SK-N-SH treated with all-trans-retinoic acid at 6 μM for 48 hours (cell line): ENCODE results near the gene GSG1L.

Source experiments
- ATAC-seq: fragments of 200-7000 bp; cut with Tn5 transposase; 3 replicates; pipeline ENCODE4 v1.9.1; 2020; ENCODE audit warnings: mild to moderate bottlenecking, moderate library complexity
- ARNTL ChIP-seq: fragments of 450-650 bp; formaldehyde crosslinking; IDR thresholded peaks from 2 replicates; pipeline ENCODE4 v1.5.0; 2020; ENCODE audit warnings: low read depth, mild to moderate bottlenecking, moderate library complexity, borderline replicate concordance
- BACH2 ChIP-seq: fragments of 250-450 bp; sonication (Bioruptor Pico); IDR thresholded peaks from 2 replicates; pipeline ENCODE4 v1.9.0; 2021; ENCODE audit warnings: mild to moderate bottlenecking, borderline replicate concordance
- CSDC2 ChIP-seq: fragments of 250-450 bp; sonication (Bioruptor Pico); IDR thresholded peaks from 2 replicates; pipeline ENCODE4 v1.5.0; 2020; ENCODE audit warnings: mild to moderate bottlenecking, moderate library complexity
- GLIS3 ChIP-seq: fragments of 250-450 bp; sonication (Bioruptor Pico); IDR thresholded peaks from 2 replicates; pipeline ENCODE4 v1.5.0; 2020; ENCODE audit warnings: mild to moderate bottlenecking, moderate library complexity
- ISL1 ChIP-seq: fragments of 250-450 bp; sonication (Bioruptor Pico); IDR thresholded peaks from 2 replicates; pipeline ENCODE4 v2.1.2; 2022; ENCODE audit warnings: mild to moderate bottlenecking, moderate library complexity
- OSR1 ChIP-seq: fragments of 250-450 bp; sonication (Bioruptor Pico); IDR thresholded peaks from 2 replicates; pipeline ENCODE4 v1.8.0; 2022; ENCODE audit warnings: moderate library complexity, mild to moderate bottlenecking, inconsistent platforms
- PATZ1 ChIP-seq: fragments of 250-450 bp; sonication (Bioruptor Pico); IDR thresholded peaks from 2 replicates; pipeline ENCODE4 v1.8.0; 2020; ENCODE audit warnings: mild to moderate bottlenecking, moderate library complexity, borderline replicate concordance
- PPARA ChIP-seq: fragments of 250-450 bp; sonication (Bioruptor Pico); IDR thresholded peaks from 2 replicates; pipeline ENCODE4 v1.5.0; 2020; ENCODE audit warnings: mild to moderate bottlenecking, borderline replicate concordance
- RARB ChIP-seq: fragments of 250-450 bp; sonication (Bioruptor Pico); IDR thresholded peaks from 2 replicates; pipeline ENCODE4 v1.8.0; 2021; ENCODE audit warnings: mild to moderate bottlenecking, moderate library complexity
- TCF4 ChIP-seq: fragments of 250-450 bp; sonication (Bioruptor Pico); IDR thresholded peaks from 2 replicates; pipeline ENCODE4 v1.8.0; 2021; ENCODE audit warnings: mild to moderate bottlenecking, moderate library complexity, borderline replicate concordance
- TOX ChIP-seq: fragments of 250-450 bp; sonication (Bioruptor Pico); IDR thresholded peaks from 2 replicates; pipeline ENCODE4 v1.8.0; 2021; ENCODE audit warnings: mild to moderate bottlenecking, moderate library complexity, borderline replicate concordance
- ZC3H10 ChIP-seq: fragments of 250-450 bp; sonication (Bioruptor Pico); IDR thresholded peaks from 2 replicates; pipeline ENCODE4 v1.5.1; 2021; ENCODE audit warnings: mild to moderate bottlenecking, moderate library complexity
- ZFP3 ChIP-seq: fragments of 250-450 bp; sonication (Bioruptor Pico); IDR thresholded peaks from 2 replicates; pipeline ENCODE4 v1.5.0; 2020; ENCODE audit warnings: mild to moderate bottlenecking, moderate library complexity
- ZFP30 ChIP-seq: fragments of 450-650 bp; formaldehyde crosslinking; IDR thresholded peaks from 2 replicates; pipeline ENCODE4 v1.5.0; 2022; ENCODE audit warnings: mild to moderate bottlenecking, moderate library complexity
- ZNF70 ChIP-seq: fragments of 450-650 bp; formaldehyde crosslinking; IDR thresholded peaks from 2 replicates; pipeline ENCODE4 v1.5.0; 2020; ENCODE audit warnings: mild to moderate bottlenecking, moderate library complexity
- ZNF8 ChIP-seq: fragments of 450-650 bp; formaldehyde crosslinking; IDR thresholded peaks from 2 replicates; pipeline ENCODE4 v1.5.0; 2020; ENCODE audit warnings: mild to moderate bottlenecking, moderate library complexity
- TF ChIP-seq, protein P1 (sequence below): fragments of 250-450 bp; sonication (Bioruptor Pico); IDR thresholded peaks from 2 replicates; pipeline ENCODE4 v1.5.0; 2020; ENCODE audit warnings: mild to moderate bottlenecking, moderate library complexity
- TF ChIP-seq, protein P2 (sequence below): fragments of 250-450 bp; sonication (Bioruptor Pico); IDR thresholded peaks from 2 replicates; pipeline ENCODE4 v1.5.1; 2020; ENCODE audit warnings: low read depth, mild to moderate bottlenecking, moderate library complexity
- TF ChIP-seq, protein P3 (sequence below): fragments of 250-450 bp; sonication (Bioruptor Pico); IDR thresholded peaks from 2 replicates; pipeline ENCODE4 v1.8.0; 2021; ENCODE audit warnings: low read depth, mild to moderate bottlenecking, moderate library complexity, borderline replicate concordance

GSG1L gene

GRCh38 chr16:27867122-27868110 is 196.1 kb downstream of the GSG1L start (continued):
- TF ChIP-seq PATZ1 (CRISPR knock-in tag) (no peak), ZFP30 (no peak), TCF4 (CRISPR knock-in tag) (no peak), RARB (CRISPR knock-in tag) (no peak), TOX (CRISPR knock-in tag) (no peak), ISL1 (CRISPR knock-in tag) (no peak)
- TF ChIP-seq, all 23 proteins: peak for 0

- ATAC-seq = no peak
- TF ChIP-seq, protein P1, sequence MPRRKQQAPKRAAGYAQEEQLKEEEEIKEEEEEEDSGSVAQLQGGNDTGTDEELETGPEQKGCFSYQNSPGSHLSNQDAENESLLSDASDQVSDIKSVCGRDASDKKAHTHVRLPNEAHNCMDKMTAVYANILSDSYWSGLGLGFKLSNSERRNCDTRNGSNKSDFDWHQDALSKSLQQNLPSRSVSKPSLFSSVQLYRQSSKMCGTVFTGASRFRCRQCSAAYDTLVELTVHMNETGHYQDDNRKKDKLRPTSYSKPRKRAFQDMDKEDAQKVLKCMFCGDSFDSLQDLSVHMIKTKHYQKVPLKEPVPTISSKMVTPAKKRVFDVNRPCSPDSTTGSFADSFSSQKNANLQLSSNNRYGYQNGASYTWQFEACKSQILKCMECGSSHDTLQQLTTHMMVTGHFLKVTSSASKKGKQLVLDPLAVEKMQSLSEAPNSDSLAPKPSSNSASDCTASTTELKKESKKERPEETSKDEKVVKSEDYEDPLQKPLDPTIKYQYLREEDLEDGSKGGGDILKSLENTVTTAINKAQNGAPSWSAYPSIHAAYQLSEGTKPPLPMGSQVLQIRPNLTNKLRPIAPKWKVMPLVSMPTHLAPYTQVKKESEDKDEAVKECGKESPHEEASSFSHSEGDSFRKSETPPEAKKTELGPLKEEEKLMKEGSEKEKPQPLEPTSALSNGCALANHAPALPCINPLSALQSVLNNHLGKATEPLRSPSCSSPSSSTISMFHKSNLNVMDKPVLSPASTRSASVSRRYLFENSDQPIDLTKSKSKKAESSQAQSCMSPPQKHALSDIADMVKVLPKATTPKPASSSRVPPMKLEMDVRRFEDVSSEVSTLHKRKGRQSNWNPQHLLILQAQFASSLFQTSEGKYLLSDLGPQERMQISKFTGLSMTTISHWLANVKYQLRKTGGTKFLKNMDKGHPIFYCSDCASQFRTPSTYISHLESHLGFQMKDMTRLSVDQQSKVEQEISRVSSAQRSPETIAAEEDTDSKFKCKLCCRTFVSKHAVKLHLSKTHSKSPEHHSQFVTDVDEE (CRISPR knock-in tag) = no peak
- TF ChIP-seq RARB (CRISPR knock-in tag) = no peak
These were observed 200.1 kb downstream of the GSG1L start for GRCh38 chr16:27863377-27863776.

DNA sequence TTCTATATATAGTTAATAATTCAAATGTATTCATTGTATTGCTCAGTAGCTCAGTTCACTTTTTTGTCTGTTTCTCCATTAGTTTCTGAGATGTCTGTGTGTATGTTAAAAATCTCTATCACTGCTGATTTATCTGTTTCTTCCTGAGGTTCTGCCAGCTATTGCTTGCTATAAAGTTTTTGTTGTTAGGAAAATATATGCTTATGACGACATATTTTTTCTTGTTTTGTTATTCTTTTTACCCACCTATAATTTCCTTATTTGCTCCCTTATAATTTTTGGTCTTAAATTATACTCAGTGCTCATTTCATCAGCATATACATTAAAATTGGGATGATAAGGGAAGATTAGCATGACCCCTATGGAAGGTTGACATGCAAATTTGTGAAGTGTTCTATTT is 200.6 kb downstream of the GSG1L start:
- TF ChIP-seq, protein P2, sequence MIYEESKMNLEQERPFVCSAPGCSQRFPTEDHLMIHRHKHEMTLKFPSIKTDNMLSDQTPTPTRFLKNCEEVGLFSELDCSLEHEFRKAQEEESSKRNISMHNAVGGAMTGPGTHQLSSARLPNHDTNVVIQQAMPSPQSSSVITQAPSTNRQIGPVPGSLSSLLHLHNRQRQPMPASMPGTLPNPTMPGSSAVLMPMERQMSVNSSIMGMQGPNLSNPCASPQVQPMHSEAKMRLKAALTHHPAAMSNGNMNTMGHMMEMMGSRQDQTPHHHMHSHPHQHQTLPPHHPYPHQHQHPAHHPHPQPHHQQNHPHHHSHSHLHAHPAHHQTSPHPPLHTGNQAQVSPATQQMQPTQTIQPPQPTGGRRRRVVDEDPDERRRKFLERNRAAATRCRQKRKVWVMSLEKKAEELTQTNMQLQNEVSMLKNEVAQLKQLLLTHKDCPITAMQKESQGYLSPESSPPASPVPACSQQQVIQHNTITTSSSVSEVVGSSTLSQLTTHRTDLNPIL (CRISPR knock-in tag) = no peak
- no peak for TF ChIP-seq ZC3H10 (CRISPR knock-in tag)
- TF ChIP-seq PPARA = no peak
- no peak for TF ChIP-seq ARNTL (CRISPR knock-in tag)
- no peak for TF ChIP-seq CSDC2 (CRISPR knock-in tag)
- no peak for TF ChIP-seq ISL1 (CRISPR knock-in tag)
- TF ChIP-seq ZNF70 (CRISPR knock-in tag) = no peak
- TF ChIP-seq BACH2 (CRISPR knock-in tag) = no peak
- TF ChIP-seq ZFP30 = no peak
- no peak for TF ChIP-seq OSR1
- no peak for TF ChIP-seq ZFP3
- no peak for TF ChIP-seq GLIS3
- TF ChIP-seq, protein P1 (CRISPR knock-in tag) = no peak
- no peak for TF ChIP-seq TOX (CRISPR knock-in tag)
- no peak for TF ChIP-seq ZNF8 (CRISPR knock-in tag)
- TF ChIP-seq, protein P3, sequence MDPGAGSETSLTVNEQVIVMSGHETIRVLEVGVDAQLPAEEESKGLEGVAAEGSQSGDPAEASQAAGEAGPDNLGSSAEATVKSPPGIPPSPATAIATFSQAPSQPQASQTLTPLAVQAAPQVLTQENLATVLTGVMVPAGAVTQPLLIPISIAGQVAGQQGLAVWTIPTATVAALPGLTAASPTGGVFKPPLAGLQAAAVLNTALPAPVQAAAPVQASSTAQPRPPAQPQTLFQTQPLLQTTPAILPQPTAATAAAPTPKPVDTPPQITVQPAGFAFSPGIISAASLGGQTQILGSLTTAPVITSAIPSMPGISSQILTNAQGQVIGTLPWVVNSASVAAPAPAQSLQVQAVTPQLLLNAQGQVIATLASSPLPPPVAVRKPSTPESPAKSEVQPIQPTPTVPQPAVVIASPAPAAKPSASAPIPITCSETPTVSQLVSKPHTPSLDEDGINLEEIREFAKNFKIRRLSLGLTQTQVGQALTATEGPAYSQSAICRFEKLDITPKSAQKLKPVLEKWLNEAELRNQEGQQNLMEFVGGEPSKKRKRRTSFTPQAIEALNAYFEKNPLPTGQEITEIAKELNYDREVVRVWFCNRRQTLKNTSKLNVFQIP = no peak
- ATAC-seq = no peak
